ENCODE measurements around the gene SLC17A7.

The SLC17A7 gene

GRCh38 chr19:49403404-49404187, 37.7 kb downstream of the SLC17A7 start:
- DNase-seq: no peak

DNA sequence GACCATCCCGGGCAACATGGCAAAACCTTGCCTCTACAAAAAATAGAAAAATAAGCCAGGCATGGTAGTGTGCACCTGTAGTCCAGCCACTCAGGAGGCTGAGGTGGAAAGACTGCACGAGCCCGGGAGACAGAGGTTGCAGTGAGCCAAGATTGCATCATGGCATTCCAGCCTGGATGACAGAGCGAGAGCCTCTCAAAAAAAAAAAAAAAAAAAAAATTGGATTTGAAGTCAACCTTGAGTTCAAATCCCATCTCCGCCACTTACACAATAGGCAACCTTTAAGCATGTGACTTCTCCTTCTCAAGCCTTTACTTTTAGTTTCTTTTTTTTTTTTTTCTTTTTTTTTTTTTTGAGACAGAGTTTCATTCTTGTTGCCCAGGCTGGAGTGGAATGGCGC, 41.3 kb downstream of the SLC17A7 start:
- DNase-seq: no peak

GRCh38 chr19:49398931-49399330, 42.4 kb downstream of the SLC17A7 start:
- no peak for DNase-seq

DNA sequence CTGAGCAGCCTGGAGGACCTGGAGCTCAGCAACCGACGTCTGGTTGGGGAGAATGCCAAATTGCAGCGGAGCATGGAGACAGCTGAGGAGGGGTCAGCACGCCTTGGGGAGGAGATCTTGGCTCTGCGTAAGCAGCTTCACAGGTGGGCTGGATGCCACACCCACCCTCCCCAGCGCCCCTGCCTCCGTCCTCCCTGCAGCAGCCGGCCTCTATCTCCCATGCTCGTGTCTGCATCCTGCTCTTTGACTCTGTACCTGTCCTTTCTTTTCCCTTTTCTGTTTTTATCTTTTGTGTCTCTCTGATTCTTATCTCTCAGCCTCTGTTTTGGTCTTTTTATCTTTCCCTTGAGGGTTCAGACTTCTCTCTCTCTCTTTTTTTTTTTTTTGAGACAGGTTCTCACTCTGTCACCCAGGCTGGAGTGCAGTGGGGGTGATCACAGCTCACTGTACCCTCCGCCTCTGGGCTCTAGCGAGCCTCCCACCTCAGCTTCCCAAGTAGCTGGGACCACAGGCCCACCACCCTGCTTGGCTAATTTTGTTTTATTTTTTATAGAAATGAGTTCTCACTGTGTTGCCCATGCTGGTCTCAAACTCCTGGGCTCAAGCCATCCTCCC, 43.2 kb downstream of the SLC17A7 start:
- no peak for DNase-seq

DNA sequence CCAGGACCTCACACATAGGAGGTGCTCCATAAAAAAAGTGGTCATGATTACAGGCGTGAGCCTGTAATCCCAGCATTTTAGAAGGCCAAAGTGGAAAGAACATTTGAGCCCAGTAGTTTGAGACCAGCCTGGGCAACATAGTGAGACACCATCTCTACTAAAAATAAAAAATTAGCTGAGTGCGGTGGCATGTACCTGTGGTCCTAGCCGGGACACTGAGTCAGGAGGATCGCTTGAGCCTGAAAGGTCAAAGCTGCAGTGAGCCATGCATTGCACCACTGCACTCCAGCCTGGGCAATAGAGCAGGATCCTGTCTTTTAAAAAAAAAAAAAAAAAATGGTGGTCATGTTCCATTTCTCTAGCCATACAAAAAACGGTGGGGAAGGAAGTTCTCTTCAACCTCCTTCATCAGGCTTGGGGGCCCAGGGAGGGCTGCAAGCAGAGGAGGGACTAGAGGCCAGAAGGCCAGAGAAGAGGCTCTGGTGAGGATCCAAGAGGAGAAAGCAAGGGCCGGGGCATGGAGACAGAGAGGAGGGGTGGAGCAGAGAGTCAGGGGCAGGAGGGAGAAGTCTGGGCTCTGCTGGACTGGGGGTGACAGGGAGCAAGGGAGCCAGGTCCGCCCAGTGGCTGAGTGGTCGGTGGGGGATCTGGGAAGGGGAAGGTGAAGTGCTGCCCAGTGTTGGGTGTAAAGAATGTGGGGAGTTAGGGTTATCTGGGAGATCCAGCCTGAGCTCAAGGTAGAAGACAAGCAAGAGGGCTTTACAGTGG, 44.4 kb downstream of the SLC17A7 start:
- DNase-seq: no peak

- DNase-seq: no peak
Observed at GRCh38 chr19:49395581-49396407, 45.5 kb downstream of the SLC17A7 start.

- no peak for DNase-seq
Observed at GRCh38 chr19:49393881-49394280, 47.4 kb downstream of the SLC17A7 start.

DNA sequence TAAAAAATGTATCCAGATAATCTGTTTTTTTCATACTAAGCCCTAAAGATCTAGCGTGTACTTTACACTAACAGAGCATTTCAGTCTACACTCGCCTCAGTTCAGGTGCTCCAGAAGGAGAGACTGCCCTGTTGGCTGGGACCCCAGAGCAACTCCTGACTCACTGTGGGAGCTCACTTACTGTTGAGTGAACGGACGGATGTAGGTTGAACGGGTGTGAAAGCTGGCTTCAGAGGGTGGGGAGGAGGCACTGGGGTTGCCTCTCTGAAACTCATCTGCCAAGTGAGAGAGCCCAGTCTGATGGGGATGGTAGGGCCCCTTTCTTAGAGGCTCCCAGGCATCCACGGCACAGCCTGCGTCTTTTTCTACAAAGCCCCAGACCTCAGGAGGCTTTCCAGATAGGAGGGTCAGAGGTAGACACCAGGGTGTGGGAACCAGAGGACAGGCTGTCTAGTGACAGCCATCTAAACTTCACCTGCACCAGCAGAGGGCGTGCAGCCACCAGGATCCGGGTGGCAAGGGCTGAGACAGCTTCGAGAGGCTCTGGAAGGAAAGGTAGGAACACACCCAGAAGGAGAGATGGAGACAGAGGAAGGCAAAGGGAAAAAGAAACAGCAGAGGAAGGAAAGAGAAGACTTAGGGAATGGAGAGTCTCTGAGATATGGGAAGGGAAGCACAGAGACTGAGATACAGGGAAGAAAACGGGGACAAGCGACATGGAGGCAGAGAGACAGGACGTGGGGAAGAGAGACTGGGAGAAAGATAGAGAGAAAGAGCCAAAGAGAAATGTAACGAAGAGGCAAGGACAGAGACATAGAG, 49.5 kb downstream of the SLC17A7 start:
- peak; percentile 77 for DNase-seq

- DNase-seq: no peak
Observed at GRCh38 chr19:49390929-49391359, 50.4 kb downstream of the SLC17A7 start.

DNA sequence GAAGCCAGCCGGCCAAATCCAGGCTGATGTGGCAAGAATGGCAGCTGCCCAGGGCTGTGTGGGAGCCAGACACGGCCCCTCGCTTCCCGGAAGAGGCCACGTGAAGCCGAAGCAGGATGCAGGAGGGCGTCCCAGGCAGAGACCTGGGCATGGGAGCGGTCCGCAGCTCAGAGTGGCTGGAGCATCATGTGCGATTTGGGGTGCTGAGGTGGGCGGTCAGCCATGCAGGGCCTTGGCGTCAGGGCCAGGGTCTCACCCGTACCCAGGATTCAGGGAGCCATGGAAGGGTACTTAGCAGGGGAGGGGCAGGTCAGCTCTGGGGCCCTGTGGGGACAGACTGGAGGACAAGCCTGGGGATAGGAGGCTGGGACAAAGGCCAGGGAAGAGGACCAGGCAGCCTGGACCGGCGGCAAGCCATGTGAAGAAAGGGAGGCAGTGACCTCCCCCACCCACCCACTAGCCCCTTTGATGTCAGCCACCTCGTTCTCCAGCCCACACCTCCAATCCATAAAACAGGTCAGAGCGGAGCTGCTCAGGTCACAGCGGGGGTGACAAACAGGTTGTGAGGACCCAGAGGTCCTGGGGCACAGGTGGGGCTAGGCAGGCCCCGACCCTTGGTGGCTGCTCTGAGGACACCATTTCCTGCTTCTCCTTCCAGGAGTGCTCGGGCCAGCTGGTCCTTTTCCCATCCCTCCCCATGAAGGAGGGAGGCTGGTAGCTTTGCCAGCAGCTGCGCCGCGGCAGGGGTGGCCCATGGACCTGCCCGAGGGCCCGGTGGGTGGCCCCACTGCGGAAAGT, 51.0 kb downstream of the SLC17A7 start:
- no peak for DNase-seq

DNA sequence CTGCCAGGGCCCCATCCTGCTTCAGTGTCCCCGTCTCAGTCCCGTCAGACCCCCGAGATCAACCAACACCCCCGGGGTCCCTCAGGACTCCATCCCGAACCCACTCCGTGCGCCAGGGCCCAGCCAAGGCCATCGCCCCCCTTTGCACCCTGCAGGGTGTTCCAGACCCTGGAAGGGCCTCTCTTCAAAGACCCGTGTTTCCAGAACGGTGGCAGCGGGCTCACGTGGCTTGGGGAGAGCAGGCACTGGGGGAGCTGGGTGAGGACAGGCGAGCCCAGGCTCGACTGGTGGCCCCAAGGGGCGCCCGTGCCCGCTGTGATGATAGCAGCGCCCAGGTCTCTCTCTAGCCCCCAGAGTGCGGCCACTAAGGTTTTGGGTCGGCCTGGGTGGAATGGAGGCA, 51.9 kb downstream of the SLC17A7 start:
- DNase-seq: no peak

DNA sequence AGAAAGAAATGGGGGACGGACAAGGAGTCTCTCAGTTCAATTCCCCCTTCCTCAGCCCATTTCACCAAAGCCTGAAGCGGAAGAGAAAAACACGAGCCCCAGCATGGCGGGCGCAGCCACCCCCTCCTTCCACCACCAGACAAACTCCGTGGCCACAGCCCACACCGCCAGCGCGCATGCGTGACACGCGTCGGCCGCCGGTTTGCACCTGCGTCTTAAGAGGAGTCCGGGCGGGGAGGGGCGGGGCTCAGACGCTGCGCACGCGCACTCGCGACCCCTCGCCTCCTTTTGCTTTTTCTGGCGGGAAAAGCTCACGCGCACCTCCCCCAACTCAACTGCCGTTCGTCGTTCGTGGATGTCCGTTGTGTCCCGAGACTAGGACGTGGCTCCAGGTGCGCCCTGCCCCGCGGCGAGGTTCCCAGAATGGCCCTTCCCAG, 53.4 kb downstream of the SLC17A7 start, which contains the start of gene KASH5:
TSS of gene KASH5 (plus strand) at position 314 of the 437 bp plus-strand sequence. CDS start 2,635 bp downstream, outside the sequence.
- no peak for DNase-seq

DNA sequence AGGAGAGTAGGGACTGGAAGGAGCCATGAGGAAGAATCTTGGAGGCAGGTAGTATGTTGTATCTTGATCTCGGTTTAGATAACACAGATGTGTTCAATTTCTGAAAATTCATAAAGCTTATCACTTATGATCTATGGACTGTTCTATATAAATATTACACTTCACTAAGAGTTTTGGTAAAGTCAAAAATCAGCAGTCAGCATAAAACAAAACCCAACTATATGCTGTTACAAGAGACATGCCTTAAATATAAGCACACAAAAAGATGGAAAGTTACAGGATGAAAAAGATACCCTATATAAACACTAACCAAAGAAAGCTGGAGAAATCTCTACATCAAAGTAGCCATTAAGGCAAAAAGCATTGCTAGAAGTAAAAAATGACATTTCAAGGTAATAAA, 57.7 kb downstream of the SLC17A7 start:
- no peak for DNase-seq

GRCh38 chr19:49382639-49383038, 58.7 kb downstream of the SLC17A7 start:
- DNase-seq: no peak

GRCh38 chr19:49380391-49380790, 60.9 kb downstream of the SLC17A7 start:
- DNase-seq: no peak

All from 8988T (cell line).